Naive B cell (primary cell): ENCODE data around the gene ZNF583. TPM values are rescaled to one million over a fixed set of nuclear protein-coding genes. Genes with fewer than 3 reads are reported as not detected.

Experiments used
- ATAC-seq, 2 donors: fragments of 150-1000 bp; cut with Tn5 transposase; 2 replicates each; pipeline ENCODE4 v1.10.0; 2021; ENCODE audit warnings: low read depth in 2 of 2, mild to moderate bottlenecking in 2 of 2, moderate library complexity in 2 of 2
- DNase-seq: peaks from one replicate; pipeline ENCODE4 v3.0.0; 2022
- H3K27ac Mint-ChIP-seq, 6 donors: one replicate each; pipeline ENCODE4 v1.8.0; 2020 to 2022; ENCODE audit warnings: mild to moderate bottlenecking in 6 of 6, mixed read lengths in 6 of 6, moderate library complexity in 5 of 6, inconsistent platforms in 2 of 6
- H3K27me3 Mint-ChIP-seq, 3 donors: one replicate each; pipeline ENCODE4 v1.8.0; 2021 to 2022; ENCODE audit warnings: mixed read lengths in 3 of 3, mild to moderate bottlenecking in 1 of 3
- H3K36me3 Mint-ChIP-seq, 2 donors: one replicate each; pipeline ENCODE4 v1.8.0; 2020 to 2022; ENCODE audit warnings: mixed read lengths in 2 of 2, inconsistent platforms in 1 of 2, mild to moderate bottlenecking in 1 of 2
- H3K4me1 Mint-ChIP-seq, 3 donors: one replicate each; pipeline ENCODE4 v1.8.0; 2020 to 2022; ENCODE audit warnings: mixed read lengths in 3 of 3, inconsistent platforms in 1 of 3, mild to moderate bottlenecking in 1 of 3, moderate library complexity in 1 of 3
- H3K4me3 Mint-ChIP-seq, 8 donors: one replicate each; pipeline ENCODE4 v1.8.0; 2020 to 2022; ENCODE audit warnings: mild to moderate bottlenecking in 8 of 8, mixed read lengths in 8 of 8, moderate library complexity in 8 of 8, inconsistent platforms in 2 of 8
- H3K9me3 Mint-ChIP-seq, 7 donors: one replicate each; pipeline ENCODE4 v1.8.0; 2020 to 2022; ENCODE audit warnings: mixed read lengths in 7 of 7, mild to moderate bottlenecking in 5 of 7, inconsistent platforms in 2 of 7, moderate library complexity in 1 of 7
- polyA plus RNA-seq, 6 donors: library from polyadenylated mRNA; unstranded; fragments of 300-500 nt; fragmentation: Illumina TruSeq; gene quantifications; one replicate each; pipeline ENCODE4 v1.2.3, GENCODE V29; 2021; ENCODE audit warnings: low read depth in 6 of 6

Gene ZNF583
- polyA plus RNA-seq = 10 to 100 TPM; 15.1 to 33.2 (median 16.8) TPM

DNA sequence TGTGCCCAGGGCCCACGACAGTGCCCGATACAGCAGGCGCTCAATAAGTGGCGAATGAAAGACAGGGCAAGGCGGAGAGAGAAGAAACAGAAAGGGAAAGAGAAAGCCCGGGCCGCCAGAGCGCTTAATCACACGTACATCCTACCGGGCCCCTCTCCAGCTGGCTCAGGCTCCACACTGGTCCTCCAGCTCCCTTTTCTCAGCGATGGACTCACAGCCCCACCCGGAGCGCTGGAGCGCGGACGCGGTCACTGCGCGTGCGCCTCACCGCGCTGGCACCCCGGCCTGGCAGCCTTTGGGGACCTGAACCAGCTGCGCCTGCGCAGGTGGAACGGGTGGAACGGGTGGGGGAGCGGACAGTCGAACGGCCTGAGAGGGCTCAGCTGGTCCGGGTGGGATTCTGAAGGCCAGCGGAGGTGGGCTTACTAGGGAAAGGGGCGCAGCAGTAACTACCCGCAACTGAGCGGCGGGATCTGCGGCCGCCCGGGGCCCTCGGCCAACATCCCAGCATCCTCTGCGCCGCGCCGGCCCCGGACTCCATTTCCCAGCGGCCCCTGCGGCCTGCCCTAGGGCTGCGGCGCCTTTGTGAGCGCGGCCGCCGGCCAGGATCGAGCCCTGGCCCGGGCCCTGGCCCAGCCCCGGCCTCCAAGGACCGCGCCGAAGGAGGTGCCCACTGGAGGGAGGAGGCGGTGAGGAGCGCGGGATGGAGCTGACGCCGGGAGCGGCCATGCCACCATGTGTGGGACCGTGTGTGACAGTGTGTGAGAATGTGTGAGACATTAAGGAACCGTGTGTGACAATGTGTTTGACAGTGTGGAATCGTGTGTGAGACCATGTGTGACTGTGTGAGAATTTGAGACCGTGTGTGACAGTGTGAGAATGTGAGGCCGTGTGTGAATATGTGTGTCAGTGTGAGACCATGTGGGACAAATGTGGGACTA is at the start of gene ZNF583:
Gene ZNF583 (plus strand): TSS at position 569 of the 941 bp plus-strand sequence. CDS start 2,783 bp downstream, outside the sequence.
- H3K4me1 Mint-ChIP-seq = peaks cover 21 to 36% (median 29%) of the 10 kb centered on the region in 3 donors
- peak within 1 kb of the TSS; percentile 94 to 100 (median 97) for H3K27ac Mint-ChIP-seq
- peaks cover 19 to 76% (median 45%) of the 10 kb centered on the region in 7 donors for H3K9me3 Mint-ChIP-seq
- DNase-seq (peak; percentile 92), ATAC-seq (peak; percentile 81 to 83)
- H3K36me3 Mint-ChIP-seq = peaks cover 37 to 65% of the 10 kb centered on the region in 2 donors
- H3K27me3 Mint-ChIP-seq = no peaks in the 10 kb centered on the region
- peak within 1 kb of the TSS; percentile 73 to 100 (median 98) for H3K4me3 Mint-ChIP-seq

DNA sequence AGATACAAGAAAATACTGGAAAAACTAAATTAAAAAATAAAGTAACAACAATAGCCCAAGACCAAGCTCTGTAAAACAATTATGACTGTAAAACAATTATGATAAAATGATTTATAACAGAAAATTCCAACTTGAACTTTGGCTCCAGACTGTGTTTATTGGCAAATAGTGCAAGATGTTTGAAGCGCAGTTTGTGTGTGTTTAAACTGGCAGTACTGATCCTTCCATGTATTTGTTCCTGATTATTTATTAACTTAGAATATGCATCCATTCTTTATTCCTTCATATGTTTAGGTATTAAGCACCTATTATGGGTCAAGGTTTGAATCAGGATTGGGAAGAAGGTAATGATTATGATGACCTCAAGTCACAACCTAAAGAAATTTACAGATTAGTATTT is 48.6 kb upstream of the ZNF583 start:
- H3K4me1 Mint-ChIP-seq = no peaks in the 10 kb centered on the region
- ATAC-seq = no peak
- DNase-seq = no peak
- no peak overlapping the region for H3K27ac Mint-ChIP-seq
- peaks cover 12 to 26% (median 18%) of the 10 kb centered on the region in 7 donors for H3K9me3 Mint-ChIP-seq
- no peaks in the 10 kb centered on the region for H3K27me3 Mint-ChIP-seq
- peaks cover 20 to 26% of the 10 kb centered on the region in 2 donors for H3K36me3 Mint-ChIP-seq
- H3K4me3 Mint-ChIP-seq = no peak overlapping the region

DNA sequence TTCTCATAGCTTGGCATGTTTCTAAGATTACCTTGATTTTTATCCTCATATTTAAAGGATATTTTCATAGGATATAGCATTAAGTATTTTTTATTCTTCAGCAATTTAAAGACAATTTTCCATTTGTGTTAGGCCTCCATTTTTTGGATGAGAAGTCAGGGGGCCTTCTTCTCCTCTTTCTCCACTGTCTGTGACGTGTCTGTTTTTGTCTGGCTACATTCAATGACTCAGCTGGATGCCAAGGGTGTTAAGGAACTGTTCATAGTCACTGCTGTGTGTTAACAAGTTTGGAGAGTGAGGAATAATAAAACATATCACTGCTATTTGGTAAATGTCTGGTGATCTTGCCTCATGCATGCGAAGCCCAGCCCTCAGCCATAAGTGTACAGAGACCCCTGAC is 47.2 kb upstream of the ZNF583 start:
- Mint-ChIP-seq H3K36me3 (peaks cover 28 to 36% of the 10 kb centered on the region in 2 donors), H3K9me3 (peaks cover 16 to 38% (median 28%) of the 10 kb centered on the region in 7 donors), H3K4me1 (no peaks in the 10 kb centered on the region), H3K27me3 (no peaks in the 10 kb centered on the region), H3K27ac (no peak overlapping the region), H3K4me3 (no peak overlapping the region)
- ATAC-seq = no peak
- no peak for DNase-seq

DNA sequence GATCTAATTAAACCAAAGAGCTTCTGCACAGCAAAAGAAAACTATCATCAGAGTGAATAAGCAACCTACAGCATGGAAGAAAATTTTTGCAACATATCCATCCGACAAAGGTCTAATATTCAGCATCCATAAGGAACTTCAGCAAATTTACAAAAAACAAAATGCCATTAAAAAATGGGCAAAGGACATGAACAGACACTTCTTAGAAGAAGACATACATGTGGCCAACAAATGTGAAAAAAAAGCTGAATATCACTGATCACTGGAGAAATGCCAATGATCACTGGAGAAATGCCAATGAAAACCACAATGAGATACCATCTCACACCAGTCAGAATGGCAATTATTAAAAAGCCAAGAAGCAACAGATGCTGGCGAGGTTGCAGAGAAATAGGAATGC is 43.3 kb upstream of the ZNF583 start:
- DNase-seq (no peak), ATAC-seq (no peak)
- H3K27me3 Mint-ChIP-seq = no peaks in the 10 kb centered on the region
- peaks cover 27 to 67% (median 46%) of the 10 kb centered on the region in 7 donors for H3K9me3 Mint-ChIP-seq
- H3K4me1 Mint-ChIP-seq = no peaks in the 10 kb centered on the region
- H3K36me3 Mint-ChIP-seq = peaks cover 41 to 43% of the 10 kb centered on the region in 2 donors
- no peak overlapping the region for H3K4me3 Mint-ChIP-seq
- H3K27ac Mint-ChIP-seq = no peak overlapping the region

DNA sequence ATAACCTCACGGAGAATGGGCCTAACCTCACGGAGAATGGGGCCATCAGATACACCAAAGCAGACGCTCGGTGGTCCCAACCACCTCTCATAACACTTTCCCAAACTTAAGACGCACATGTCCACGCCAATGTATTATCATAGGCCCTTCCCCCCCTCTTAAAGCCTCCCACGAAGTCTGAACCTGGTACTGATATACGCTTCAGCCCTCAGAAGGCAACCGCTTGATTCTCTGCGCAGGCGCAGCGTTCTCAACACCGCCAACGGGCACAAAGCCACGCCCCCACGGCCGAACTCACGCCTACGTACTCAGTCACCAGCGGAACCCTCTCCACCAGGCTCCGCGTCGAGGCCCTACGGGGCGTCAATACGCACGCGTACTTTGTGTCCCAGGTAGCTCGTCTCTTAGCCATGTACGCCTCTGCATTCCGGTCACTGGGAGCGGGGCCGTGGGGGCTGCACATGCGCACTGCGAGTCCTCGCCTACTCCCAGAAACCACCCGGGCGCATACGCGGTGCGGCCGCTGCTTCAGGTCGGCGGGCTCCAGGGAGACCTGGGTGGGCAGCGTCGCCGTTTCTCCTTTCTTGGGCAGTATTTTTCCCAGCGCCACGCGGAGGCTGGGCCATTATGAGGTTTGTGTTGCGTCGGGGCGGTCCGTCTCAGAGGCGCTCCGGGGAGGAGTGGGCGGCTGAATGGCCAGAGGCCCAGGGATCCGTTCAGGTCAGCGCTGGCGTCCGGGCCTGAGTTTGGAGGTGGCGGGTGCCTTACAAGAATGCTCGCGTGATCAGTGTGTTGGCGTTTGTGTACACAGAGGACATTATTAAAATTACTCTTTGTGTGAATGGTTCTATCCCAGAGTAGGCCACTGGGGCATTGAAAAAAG is 36.1 kb upstream of the ZNF583 start:
- Mint-ChIP-seq H3K4me3 (peak overlapping the region; percentile 94 to 98 (median 96)), H3K4me1 (peaks cover 22 to 32% (median 25%) of the 10 kb centered on the region in 3 donors), H3K27ac (peak overlapping the region; percentile 93 to 98 (median 96)), H3K36me3 (peaks cover 26 to 32% of the 10 kb centered on the region in 2 donors), H3K27me3 (no peaks in the 10 kb centered on the region), H3K9me3 (peaks cover 13 to 46% (median 31%) of the 10 kb centered on the region in 7 donors)
- DNase-seq = peak; percentile 83
- ATAC-seq = peak; percentile 95 to 96

DNA sequence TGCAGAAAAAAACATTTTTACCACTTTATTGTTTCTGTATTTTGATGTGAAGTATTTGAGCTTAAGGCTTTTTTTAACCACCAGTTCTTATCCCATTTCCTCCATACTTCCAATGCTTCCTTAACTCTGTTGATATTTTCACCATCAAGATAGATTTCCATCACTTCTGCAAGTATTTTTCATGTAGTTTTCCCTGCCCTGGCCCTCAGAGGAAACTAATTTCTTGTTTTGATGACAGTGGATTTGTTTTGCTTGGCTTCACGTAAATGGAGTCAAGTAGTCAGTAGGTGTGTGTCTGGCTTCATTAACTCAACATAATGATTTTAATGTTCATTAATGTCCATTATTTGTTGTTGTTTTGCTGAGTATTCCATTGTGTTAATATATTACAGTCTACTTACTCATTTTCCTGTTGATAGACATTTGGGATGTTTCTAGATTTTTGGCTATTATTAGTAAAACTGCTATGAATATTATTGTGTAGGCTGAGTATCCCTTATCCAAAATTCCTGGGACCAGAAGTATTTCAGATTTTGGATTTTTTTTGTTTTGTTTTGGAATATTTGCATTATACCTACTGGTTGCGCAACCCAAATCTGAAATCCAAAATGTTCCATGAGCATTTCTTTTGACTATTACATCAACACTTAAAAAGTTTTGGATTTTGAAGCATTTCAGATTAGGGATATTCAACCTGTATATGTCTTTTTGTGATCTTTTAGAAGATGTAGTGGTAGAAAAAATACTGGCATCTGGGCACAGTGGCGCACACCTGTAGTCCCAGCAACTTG is 34.1 kb upstream of the ZNF583 start:
- Mint-ChIP-seq H3K27me3 (no peaks in the 10 kb centered on the region), H3K9me3 (peaks cover 4 to 41% (median 32%) of the 10 kb centered on the region in 7 donors), H3K4me3 (peak overlapping the region in 6 of 8 donors; percentile 33 to 60 (median 52)), H3K27ac (peak overlapping the region in 3 of 6 donors; percentile 24 to 66 (median 66)), H3K4me1 (peaks cover 22 to 32% (median 25%) of the 10 kb centered on the region in 3 donors), H3K36me3 (peaks cover 41 to 42% of the 10 kb centered on the region in 2 donors)
- DNase-seq = no peak
- ATAC-seq = no peak

DNA sequence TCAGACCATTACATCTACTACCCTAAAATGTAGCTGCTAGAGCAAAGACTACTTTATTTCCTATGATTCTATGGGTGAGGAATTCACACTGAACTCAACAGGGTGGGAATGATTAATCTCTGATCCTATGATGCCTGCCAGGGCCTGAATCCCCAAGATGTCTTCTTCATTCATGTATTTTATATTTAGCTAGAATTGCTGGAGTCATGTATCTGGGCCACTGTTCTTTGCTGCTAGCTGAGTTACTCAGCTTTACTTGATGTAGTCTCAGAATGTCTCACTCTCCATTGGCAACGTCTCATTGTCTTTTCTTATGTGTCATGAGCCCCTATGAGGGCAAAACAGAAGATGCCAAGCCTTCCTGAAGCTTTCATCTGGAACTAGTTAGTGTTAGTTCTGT is 31.9 kb upstream of the ZNF583 start:
- Mint-ChIP-seq H3K27ac (no peak overlapping the region), H3K9me3 (peaks cover 15 to 49% (median 39%) of the 10 kb centered on the region in 7 donors), H3K4me1 (peaks cover 20 to 32% (median 22%) of the 10 kb centered on the region in 3 donors), H3K27me3 (no peaks in the 10 kb centered on the region), H3K36me3 (peaks cover 63 to 64% of the 10 kb centered on the region in 2 donors), H3K4me3 (peak overlapping the region in 1 of 8 donors; percentile 18)
- no peak for ATAC-seq
- DNase-seq = no peak

DNA sequence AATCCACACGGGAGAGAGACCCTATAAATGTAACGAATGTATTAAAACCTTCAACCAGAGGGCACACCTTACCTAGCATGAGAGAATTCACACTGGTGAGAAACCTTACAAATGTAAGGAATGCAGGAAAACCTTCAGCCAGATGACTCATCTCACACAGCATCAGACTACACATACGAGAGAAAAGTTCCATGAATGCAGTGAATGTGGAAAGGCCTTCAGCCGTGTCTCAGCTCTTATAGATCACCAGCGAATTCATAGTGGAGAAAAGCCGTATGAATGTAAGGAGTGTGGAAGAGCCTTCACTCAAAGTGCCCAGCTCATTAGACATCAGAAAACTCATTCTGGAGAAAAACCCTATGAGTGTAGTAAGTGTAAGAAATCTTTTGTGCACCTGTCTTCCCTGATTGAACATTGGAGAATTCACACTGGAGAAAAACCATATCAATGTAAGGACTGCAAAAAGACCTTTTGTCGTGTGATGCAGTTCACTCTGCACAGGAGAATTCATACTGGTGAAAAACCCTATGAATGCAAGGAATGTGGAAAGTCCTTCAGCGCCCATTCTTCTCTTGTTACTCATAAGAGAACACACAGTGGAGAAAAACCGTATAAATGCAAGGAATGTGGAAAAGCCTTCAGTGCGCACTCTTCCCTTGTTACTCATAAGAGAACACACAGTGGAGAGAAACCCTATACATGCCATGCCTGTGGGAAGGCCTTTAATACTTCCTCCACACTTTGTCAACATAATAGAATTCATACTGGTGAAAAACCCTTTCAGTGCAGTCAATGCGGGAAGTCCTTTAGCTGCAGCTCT is 26.8 kb upstream of the ZNF583 start:
- H3K27me3 Mint-ChIP-seq = no peaks in the 10 kb centered on the region
- ATAC-seq (no peak), DNase-seq (no peak)
- peaks cover 18 to 79% (median 60%) of the 10 kb centered on the region in 7 donors for H3K9me3 Mint-ChIP-seq
- H3K4me1 Mint-ChIP-seq = peaks cover 0 to 4% (median 0%) of the 10 kb centered on the region in 3 donors
- H3K36me3 Mint-ChIP-seq = peaks cover 59 to 68% of the 10 kb centered on the region in 2 donors
- H3K27ac Mint-ChIP-seq = no peak overlapping the region
- no peak overlapping the region for H3K4me3 Mint-ChIP-seq

DNA sequence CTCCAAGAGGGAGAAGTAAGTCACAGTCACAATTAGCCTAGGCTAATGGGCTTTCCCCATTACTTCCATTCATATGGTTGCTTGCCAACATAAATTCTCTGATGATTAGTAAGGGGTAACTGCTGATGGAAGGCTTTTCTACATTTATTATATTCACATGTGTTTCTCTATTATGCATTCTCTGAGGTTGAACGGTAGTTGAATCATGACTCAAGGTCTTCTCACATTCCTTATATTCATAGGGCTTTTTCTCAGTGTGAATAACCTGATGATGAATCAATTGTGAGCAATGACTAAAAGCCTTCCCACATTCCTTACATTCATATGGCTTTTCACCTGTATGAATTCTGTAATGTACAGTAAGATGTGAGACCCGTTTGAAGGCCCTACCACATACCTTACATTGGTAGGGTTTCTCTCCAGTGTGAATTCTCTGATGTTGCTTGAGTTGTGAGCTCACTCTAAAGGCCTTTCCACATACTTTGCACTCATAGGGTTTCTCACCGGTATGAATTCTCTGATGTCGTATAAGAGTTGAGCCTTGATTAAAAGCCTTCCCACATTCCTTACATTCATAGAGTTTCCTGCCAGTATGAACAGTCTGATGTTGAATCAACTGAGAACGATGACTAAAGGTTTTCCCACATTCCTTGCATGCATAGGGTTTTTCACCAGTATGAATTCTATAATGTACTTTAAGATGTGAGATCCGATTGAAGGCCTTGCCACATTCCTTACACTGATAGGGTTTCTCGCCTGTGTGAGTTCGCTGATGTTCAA is 20.1 kb upstream of the ZNF583 start:
- peaks cover 6 to 62% (median 40%) of the 10 kb centered on the region in 7 donors for H3K9me3 Mint-ChIP-seq

DNA sequence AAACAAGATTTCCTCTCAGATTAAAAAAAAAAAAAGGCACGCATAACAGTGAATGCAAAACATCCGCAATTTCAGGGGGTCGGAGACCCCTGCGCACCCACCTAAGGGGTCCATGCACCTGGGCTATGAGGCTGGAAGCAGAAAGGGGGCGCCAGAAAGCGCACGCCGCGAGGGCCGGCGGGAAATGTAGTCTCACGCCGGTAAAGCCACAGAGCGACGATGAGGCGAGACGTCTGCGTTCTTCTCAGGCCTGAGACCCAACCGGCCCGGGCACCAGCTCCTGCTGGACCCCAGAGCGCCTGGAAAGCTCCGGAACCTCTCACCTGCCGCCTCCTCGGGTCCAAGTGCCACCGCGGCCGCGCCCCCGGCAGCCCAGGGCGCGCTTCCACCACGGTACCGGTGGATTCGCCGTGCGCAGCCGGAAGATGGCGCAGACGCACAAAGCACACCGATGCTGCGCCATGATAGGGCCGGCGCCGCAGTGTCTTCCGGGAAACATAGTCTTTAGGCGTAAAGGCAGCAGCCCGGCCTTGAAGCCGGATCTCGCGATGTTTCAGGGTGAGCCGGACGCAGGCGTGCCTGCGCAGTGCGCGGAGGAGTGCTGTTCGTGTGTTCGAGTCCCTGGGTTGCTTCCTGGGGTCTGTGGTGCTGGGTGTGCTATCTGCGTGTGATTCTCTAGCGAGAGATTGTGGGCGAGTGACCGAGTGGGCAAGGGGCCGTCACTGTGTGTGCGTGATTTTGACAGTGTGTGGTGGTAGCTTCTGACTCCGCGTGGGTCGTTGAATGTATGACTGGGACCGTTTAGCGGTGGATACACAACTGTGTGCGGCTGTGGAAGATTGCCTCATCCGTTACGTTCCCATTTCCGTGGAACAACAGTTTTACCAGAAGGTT is 10.8 kb upstream of the ZNF583 start, which contains the start of gene ZNF582:
Gene ZNF582 (minus strand): TSS at position 416 of the 894 bp plus-strand sequence. CDS start 1,782 bp downstream, outside the sequence.
- H3K4me1 Mint-ChIP-seq = peaks cover 6 to 25% (median 7%) of the 10 kb centered on the region in 3 donors
- no peaks in the 10 kb centered on the region for H3K27me3 Mint-ChIP-seq
- H3K36me3 Mint-ChIP-seq = peaks cover 49 to 56% of the 10 kb centered on the region in 2 donors
- DNase-seq (peak; percentile 91), ATAC-seq (peak; percentile 94 to 95)
- peaks cover 8 to 41% (median 23%) of the 10 kb centered on the region in 7 donors for H3K9me3 Mint-ChIP-seq
- H3K27ac Mint-ChIP-seq = peak within 1 kb of the TSS; percentile 87 to 97 (median 95)
- peak within 1 kb of the TSS; percentile 88 to 100 (median 98) for H3K4me3 Mint-ChIP-seq

More for the DNA sequence above, 20.1 kb upstream of the ZNF583 start:
- H3K4me1 Mint-ChIP-seq = peaks cover 0 to 4% (median 0%) of the 10 kb centered on the region in 3 donors
- no peaks in the 10 kb centered on the region for H3K27me3 Mint-ChIP-seq
- ATAC-seq (no peak), DNase-seq (no peak)
- H3K36me3 Mint-ChIP-seq = peaks cover 58 to 59% of the 10 kb centered on the region in 2 donors
- no peak overlapping the region for H3K27ac Mint-ChIP-seq
- no peak overlapping the region for H3K4me3 Mint-ChIP-seq
